GM12878 (cell line): ENCODE results near the gene PITPNC1. TPM values are rescaled to one million over a fixed set of nuclear protein-coding genes. Genes with fewer than 3 reads are reported as not detected.
A peak's percentile ranks its signal among the peaks of the same experiment; 100 is the strongest.

Experiments
- ATAC-seq: fragments of 200-7000 bp; cut with Tn5 transposase; 3 replicates; pipeline ENCODE4 v1.9.1; 2020; ENCODE audit warnings: mild to moderate bottlenecking, moderate library complexity
- BruUV-seq: library from RNA; stranded (reverse); fragments of 400-500 nt; replicated peaks from 2 replicates; lab custom pipeline; 2021; lab: Mats Ljungman, UMichigan
- CTCF ChIA-PET: fragments of 300-600 bp; sonication (Branson Sonifier 250); formaldehyde crosslinking; extraction: SDS; loops from one replicate; lab custom pipeline; 2021; ENCODE audit warnings: inconsistent platforms; lab: Yijun Ruan, JAX
- POLR2A ChIA-PET: fragments of 350-600 bp; formaldehyde crosslinking; extraction: SDS; loops from one replicate; lab custom pipeline; 2021; ENCODE audit warnings: inconsistent platforms; lab: Charles Lee
- RAD21 ChIA-PET: fragments of 300-600 bp; sonication (Branson Sonifier 250); formaldehyde crosslinking; loops from one replicate; lab custom pipeline; 2023; ENCODE audit warnings: antibody characterized with exemption; ENCODE audit not compliant: unreplicated experiment; lab: Charles Lee
- SMC1A ChIA-PET: fragments of 300-600 bp; sonication (Branson Sonifier 250); formaldehyde crosslinking; loops from one replicate; lab custom pipeline; 2023; ENCODE audit not compliant: unreplicated experiment, uncharacterized antibody; lab: Charles Lee
- DNase-seq: peaks from one replicate; pipeline ENCODE4 v3.0.0-alpha.2; 2011; ENCODE audit warnings: low read depth, low spot score
- FAIRE-seq: peaks from 3 replicates; lab custom pipeline; 2011; peaks lifted over from hg19 to GRCh38; lab: Jason Lieb, UNC
- H2AFZ ChIP-seq: 2 replicates; pipeline ENCODE4 v1.6.0; 2011; ENCODE audit warnings: low read depth, low read length, control low read depth; ENCODE audit not compliant: control insufficient read depth
- H3K27ac ChIP-seq: 2 replicates; pipeline ENCODE4 v1.5.1; 2011; ENCODE audit warnings: control low read depth; ENCODE audit not compliant: control insufficient read depth, insufficient read depth
- H3K27me3 ChIP-seq, 2 experiments: replicated peaks in 1 of 2; 2 replicates each; pipeline versions ENCODE4 v1.6.0 to v1.6.1; 2011; ENCODE audit warnings: low read length in 1 of 2; ENCODE audit not compliant: control insufficient read depth in 2 of 2, insufficient read depth in 2 of 2
- H3K36me3 ChIP-seq, 2 experiments: 2 replicates each; pipeline ENCODE4 v1.5.1; 2011; ENCODE audit warnings: low read length in 1 of 2; ENCODE audit not compliant: control insufficient read depth in 2 of 2, insufficient read depth in 2 of 2
- H3K4me1 ChIP-seq: 2 replicates; pipeline ENCODE4 v1.6.1; 2011; ENCODE audit warnings: mild to moderate bottlenecking, low read length, moderate library complexity, mixed read lengths; ENCODE audit not compliant: control insufficient read depth, insufficient read depth
- H3K4me2 ChIP-seq: 2 replicates; pipeline ENCODE4 v1.6.0; 2011; ENCODE audit warnings: control low read depth; ENCODE audit not compliant: control insufficient read depth, insufficient read depth
- H3K4me3 ChIP-seq: fragments of 200-600 bp; sonication (generic); 2 replicates; pipeline ENCODE4 v1.5.1; 2016
- H3K79me2 ChIP-seq: 2 replicates; pipeline ENCODE4 v1.6.0; 2011; ENCODE audit warnings: low read length; ENCODE audit not compliant: control insufficient read depth, insufficient read depth
- H3K9ac ChIP-seq: 2 replicates; pipeline ENCODE4 v1.8.0; 2011; ENCODE audit warnings: low read length, control low read depth, mixed read lengths; ENCODE audit not compliant: control insufficient read depth, insufficient read depth
- H3K9me3 ChIP-seq: replicated peaks from 3 replicates; pipeline ENCODE4 v1.5.1; 2011; ENCODE audit warnings: mild to moderate bottlenecking, low read length; ENCODE audit not compliant: control insufficient read depth, insufficient read depth
- H4K20me1 ChIP-seq: 2 replicates; pipeline ENCODE4 v1.6.0; 2011; ENCODE audit not compliant: control insufficient read depth, insufficient read depth
- ATF7 ChIP-seq: fragments of 450-650 bp; IDR thresholded peaks from 2 replicates; pipeline ENCODE4 v1.6.1; 2016; ENCODE audit warnings: low read depth, mild to moderate bottlenecking
- CBX5 ChIP-seq: sonication (generic); IDR thresholded peaks from 2 replicates; pipeline ENCODE4 v1.6.1; 2016; ENCODE audit warnings: low read depth, moderate library complexity, mild to moderate bottlenecking, inconsistent platforms
- CTCF ChIP-seq, 3 experiments: IDR thresholded peaks in 2 of 3; conservative IDR thresholded peaks in 1 of 3; 2 replicates each; pipeline ENCODE4 v1.5.1; 2011; ENCODE audit warnings: low read depth in 3 of 3, low read length in 3 of 3, mild to moderate bottlenecking in 3 of 3, control low read depth in 2 of 3, moderate library complexity in 2 of 3, inconsistent platforms in 1 of 3, mixed read lengths in 1 of 3; ENCODE audit not compliant: control insufficient read depth in 2 of 3, insufficient read depth in 1 of 3; ENCODE audit errors: extremely low read depth in 1 of 3
- FOXM1 ChIP-seq: IDR thresholded peaks from 2 replicates; pipeline ENCODE4 v1.6.1; 2012; ENCODE audit warnings: low read depth, mild to moderate bottlenecking, inconsistent platforms, low read length, moderate library complexity
- GABPA ChIP-seq: IDR thresholded peaks from 2 replicates; pipeline ENCODE4 v1.6.1; 2014; ENCODE audit warnings: antibody characterized with exemption, low read depth, mild to moderate bottlenecking, inconsistent platforms
- IKZF2 ChIP-seq, 2 experiments: fragments of 450-650 bp; IDR thresholded peaks; 2 replicates each; pipeline ENCODE4 v1.6.1; 2017; ENCODE audit warnings: mild to moderate bottlenecking in 2 of 2, moderate library complexity in 2 of 2
- JUND ChIP-seq: IDR thresholded peaks from 2 replicates; pipeline ENCODE4 v1.6.1; 2012; ENCODE audit warnings: low read depth, mild to moderate bottlenecking, low read length, improper control_type of control experiment, moderate library complexity
- KAT2A ChIP-seq: conservative IDR thresholded peaks from 2 replicates; pipeline ENCODE4 v1.6.1; 2011; ENCODE audit warnings: low read depth, low read length; ENCODE audit not compliant: control insufficient read depth
- MAX ChIP-seq: IDR thresholded peaks from 2 replicates; pipeline ENCODE4 v1.6.1; 2012; ENCODE audit warnings: low read depth, low read length, improper control_type of control experiment
- NR2F1 ChIP-seq: fragments of 450-650 bp; conservative IDR thresholded peaks from 2 replicates; pipeline ENCODE4 v1.6.1; 2017; ENCODE audit warnings: mild to moderate bottlenecking
- PML ChIP-seq: IDR thresholded peaks from 2 replicates; pipeline ENCODE4 v1.6.1; 2012; ENCODE audit warnings: low read length, inconsistent platforms
- POLR2A ChIP-seq: IDR thresholded peaks from 2 replicates; pipeline ENCODE4 v1.6.1; 2011; ENCODE audit warnings: low read depth, mild to moderate bottlenecking, low read length
- ZNF622 ChIP-seq: fragments of 450-650 bp; IDR thresholded peaks from 2 replicates; pipeline ENCODE4 v1.6.1; 2017; ENCODE audit warnings: mild to moderate bottlenecking, inconsistent platforms
- ZNF687 ChIP-seq: fragments of 450-650 bp; IDR thresholded peaks from 2 replicates; pipeline ENCODE4 v1.6.1; 2017; ENCODE audit warnings: mild to moderate bottlenecking, moderate library complexity
- WGBS: methylation state at CpG from one replicate; pipeline ENCODE4 v1.1.6; 2016; ENCODE audit warnings: low lambda C conversion rate; ENCODE audit not compliant: insufficient replicate concordance, insufficient coverage; ENCODE audit errors: missing lambda C conversion rate; 5-methylcytosine and 5-hydroxymethylcytosine counted together
- in situ Hi-C: fragments of 300-500 bp; cut with MboI; formaldehyde crosslinking; loops from 9 replicates; pipeline ENCODE4 v1.14.3; 2018; ENCODE audit warnings: mixed read lengths
- intact Hi-C: fragments of 100-400 bp; cut with micrococcal nuclease; formaldehyde crosslinking; loops from one replicate; pipeline ENCODE4 v1.14.2; 2022; ENCODE audit not compliant: unreplicated experiment
- polyA plus RNA-seq, 11 experiments: library from polyadenylated mRNA; depleted of rRNA in 4 of 11; unstranded in 6 of 11; stranded (reverse) in 5 of 11; fragments of >200 nt; fragmentation: Nextera tagmentation in 4 of 11; fragmentation: Illumina TruSeq in 1 of 11; extraction: Ambion mirVana in 4 of 11; extraction: Trizol in 1 of 11; gene quantifications; 1 replicate in 1 of 11; 2 replicates in 10 of 11; pipeline versions ENCODE4 v1.2.1 to v1.2.3, GENCODE V29; 2011 to 2016; ENCODE audit warnings: inconsistent platforms in 2 of 11, missing spikeins in 2 of 11, low read depth in 1 of 11
- total RNA-seq, 4 experiments: library from RNA; depleted of rRNA in 3 of 4; stranded (reverse); fragments of >200 nt in 3 of 4; fragmentation: Illumina TruSeq in 1 of 4; extraction: Trizol in 1 of 4; gene quantifications; 2 replicates each; pipeline versions ENCODE4 v1.2.1 to v1.2.3, GENCODE V29; 2013 to 2021
- TF ChIP-seq, protein P1 (sequence below): fragments of 450-650 bp; IDR thresholded peaks from 2 replicates; pipeline ENCODE4 v1.6.1; 2017; ENCODE audit warnings: mild to moderate bottlenecking

PITPNC1 gene
- total and polyA plus RNA-seq, 10 of the 15 experiments (the other 5 are each of a cell fraction or from before 2014, with no cell fraction given): 12.2 to 62.4 (median 47.3) TPM

DNA sequence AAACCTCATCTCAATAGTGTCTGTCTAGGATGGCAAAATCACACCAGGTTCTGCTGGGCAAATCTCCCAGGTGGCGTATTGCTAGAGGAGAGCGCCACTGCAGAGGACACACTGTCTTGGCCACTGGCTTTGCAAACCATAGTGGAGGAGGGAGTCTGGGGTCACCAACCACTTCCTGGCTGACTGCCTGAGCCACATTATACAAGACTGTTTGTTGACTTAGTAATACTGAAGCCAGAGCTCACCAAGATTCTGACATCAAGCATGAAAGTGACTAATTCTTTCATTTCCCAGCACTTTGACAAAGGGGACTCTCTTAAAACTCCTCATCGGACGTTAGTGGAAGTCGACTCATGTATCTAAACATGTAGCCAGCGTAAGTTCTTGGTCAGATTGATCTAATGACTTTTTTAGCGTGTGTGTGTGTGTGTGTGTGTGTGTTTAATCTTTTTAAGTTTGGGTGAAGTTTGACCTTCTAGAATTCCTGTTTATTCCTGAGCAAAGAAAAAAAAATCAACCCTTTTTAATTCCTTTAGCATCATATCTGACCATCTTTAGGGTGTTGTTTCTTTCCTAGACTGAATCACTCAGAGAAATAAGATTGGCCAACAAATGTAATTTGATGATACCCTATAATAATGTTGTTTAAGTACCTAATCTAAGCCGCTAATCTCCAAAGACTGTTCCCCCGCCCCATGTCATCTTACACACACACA, 13.7 kb downstream of the PITPNC1 start:
- ChIA-PET POLR2A (interaction anchor here (1.0 to 1.3 kb wide), 4 partner anchors 41 to 179 kb away, joined by 3 to 4 read pairs (median 4); no protein-coding TSS in a partner anchor), CTCF (interaction anchor here (0.5 to 19.8 kb wide), 7 partner anchors 12 to 212 kb away, joined by 4 to 291 read pairs (median 7); no protein-coding TSS in a partner anchor), RAD21 (interaction anchor here (0.9 to 6.4 kb wide), 7 partner anchors 11 to 214 kb away, joined by 3 to 44 read pairs (median 3); no protein-coding TSS in a partner anchor), SMC1A (interaction anchor here (0.7 to 5.5 kb wide), 8 partner anchors 12 to 218 kb away, joined by 3 to 48 read pairs (median 4); no protein-coding TSS in a partner anchor)
- Histone ChIP-seq H3K79me2 (peaks cover 65% of the 10 kb centered on the region), H3K4me1 (peaks cover 36% of the 10 kb centered on the region), H3K9me3 (no peaks in the 10 kb centered on the region), H3K27me3 (no peaks in the 10 kb centered on the region), H2AFZ (peak overlapping the region; percentile 14), H4K20me1 (no peaks in the 10 kb centered on the region), H3K9ac (peak overlapping the region; percentile 57), H3K4me3 (peak overlapping the region; percentile 24; the same call in 1 of the 2 replicates), H3K27ac (peak overlapping the region; percentile 80), H3K36me3 (peaks cover 2 to 3% of the 10 kb centered on the region in 2 experiments; a peak in 3 of 4 replicates), H3K4me2 (peak overlapping the region; percentile 58)
- ATAC-seq (peak; percentile 97), DNase-seq (peak; percentile 87), FAIRE-seq (peak; percentile 99)
- 17% methylated on average over 9 of the region's 9 CpGs for WGBS
- in situ Hi-C loops (no loop called here), intact Hi-C loops (loop anchor here (1.0 to 5.0 kb wide), 3 partner anchors 12 to 184 kb away; no protein-coding TSS in a partner anchor)
- TSS peak; percentile 61 for BruUV-seq
- TF ChIP-seq FOXM1 (peak; percentile 92), ZNF687 (peak; percentile 80), MAX (no peak), KAT2A (no peak), CBX5 (peak; percentile 77; the same call in 1 of the 2 replicates), POLR2A (peak; percentile 41; the same call in 1 of the 2 replicates), ATF7 (peak; percentile 90), CTCF (IDR thresholded peaks at IDR 0.05 in 2 of 3, conservative IDR thresholded peaks at IDR 0.05 in 1 of 3; ENCODE audit: control insufficient read depth in 2 of 3, extremely low read depth in 1 of 3, insufficient read depth in 1 of 3, low read depth in 3 of 3, low read length in 3 of 3) (peak in 1 of 3 experiments; percentile 8; a peak in 1 of 6 replicates), NR2F1 (peak; percentile 82), PML (peak; percentile 81; the same call in 1 of the 2 replicates), ZNF622 (no peak), IKZF2 (IDR thresholded peaks at IDR 0.05) (peak; percentile 77 to 83), GABPA (peak; percentile 77), JUND (peak; percentile 62; the same call in 1 of the 2 replicates)
- TF ChIP-seq, protein P1, sequence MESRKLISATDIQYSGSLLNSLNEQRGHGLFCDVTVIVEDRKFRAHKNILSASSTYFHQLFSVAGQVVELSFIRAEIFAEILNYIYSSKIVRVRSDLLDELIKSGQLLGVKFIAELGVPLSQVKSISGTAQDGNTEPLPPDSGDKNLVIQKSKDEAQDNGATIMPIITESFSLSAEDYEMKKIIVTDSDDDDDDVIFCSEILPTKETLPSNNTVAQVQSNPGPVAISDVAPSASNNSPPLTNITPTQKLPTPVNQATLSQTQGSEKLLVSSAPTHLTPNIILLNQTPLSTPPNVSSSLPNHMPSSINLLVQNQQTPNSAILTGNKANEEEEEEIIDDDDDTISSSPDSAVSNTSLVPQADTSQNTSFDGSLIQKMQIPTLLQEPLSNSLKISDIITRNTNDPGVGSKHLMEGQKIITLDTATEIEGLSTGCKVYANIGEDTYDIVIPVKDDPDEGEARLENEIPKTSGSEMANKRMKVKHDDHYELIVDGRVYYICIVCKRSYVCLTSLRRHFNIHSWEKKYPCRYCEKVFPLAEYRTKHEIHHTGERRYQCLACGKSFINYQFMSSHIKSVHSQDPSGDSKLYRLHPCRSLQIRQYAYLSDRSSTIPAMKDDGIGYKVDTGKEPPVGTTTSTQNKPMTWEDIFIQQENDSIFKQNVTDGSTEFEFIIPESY: no peak
